Endothelial cell of umbilical vein (primary cell): ENCODE measurements around the gene EPHA5. TPM values are rescaled to one million over a fixed set of nuclear protein-coding genes. Genes with fewer than 3 reads are reported as not detected.

Experiments used
- BruUV-seq: library from RNA; stranded (reverse); fragments of 400-500 nt; replicated peaks from 2 replicates; lab custom pipeline; 2021; lab: Mats Ljungman, UMichigan
- CTCF ChIA-PET: fragments of 300-600, 350-600 bp; sonication (Branson Sonifier 250); formaldehyde crosslinking; loops from one replicate; lab custom pipeline; 2021; ENCODE audit warnings: antibody characterized with exemption, inconsistent platforms; lab: Charles Lee
- POLR2A ChIA-PET: fragments of 300-600, 350-600 bp; sonication (Branson Sonifier 250); formaldehyde crosslinking; loops from one replicate; lab custom pipeline; 2021; ENCODE audit warnings: antibody characterized with exemption, inconsistent platforms; lab: Charles Lee
- DNase-seq: peaks from one replicate; pipeline ENCODE4 v3.0.0-alpha.2; 2011; ENCODE audit warnings: low read depth, low spot score
- FAIRE-seq: peaks from 2 replicates; lab custom pipeline; 2011; peaks lifted over from hg19 to GRCh38; lab: Jason Lieb, UNC
- H2AFZ ChIP-seq: 2 replicates; pipeline ENCODE4 v1.6.0; 2012; ENCODE audit warnings: low read depth, low read length, control low read depth, inconsistent platforms
- H3K27ac ChIP-seq: 2 replicates; pipeline ENCODE4 v1.5.1; 2011; ENCODE audit warnings: low read depth, mild to moderate bottlenecking, control low read depth, low read length, moderate library complexity; ENCODE audit not compliant: insufficient read depth
- H3K27me3 ChIP-seq, 2 experiments: 2 replicates each; pipeline versions ENCODE4 v1.6.0 to v1.6.1; 2011; ENCODE audit warnings: low read length in 2 of 2, mixed read lengths in 1 of 2; ENCODE audit not compliant: control insufficient read depth in 2 of 2, insufficient read depth in 2 of 2
- H3K36me3 ChIP-seq, 2 experiments: 2 replicates in 1 of 2; 3 replicates in 1 of 2; pipeline ENCODE4 v1.5.1; 2011; ENCODE audit warnings: low read length in 2 of 2, mild to moderate bottlenecking in 1 of 2, moderate library complexity in 1 of 2; ENCODE audit not compliant: control insufficient read depth in 2 of 2, insufficient read depth in 2 of 2; ENCODE audit errors: extremely low read depth in 1 of 2
- H3K4me1 ChIP-seq: 3 replicates; pipeline ENCODE4 v1.5.1; 2011; ENCODE audit warnings: mild to moderate bottlenecking, low read length; ENCODE audit not compliant: control insufficient read depth, insufficient read depth; ENCODE audit errors: extremely low read depth
- H3K4me2 ChIP-seq: 2 replicates; pipeline ENCODE4 v1.6.1; 2011; ENCODE audit warnings: low read length, control low read depth, mixed read lengths; ENCODE audit not compliant: insufficient read depth
- H3K4me3 ChIP-seq, 3 experiments: fragments of 200-600 bp in 1 of 3; sonication (generic), shearing (Covaris generic) in 1 of 3; replicated peaks in 1 of 3; 2 replicates each; pipeline ENCODE4 v1.5.1; 2011 to 2016; ENCODE audit warnings: control low read depth in 3 of 3, low read length in 3 of 3, mild to moderate bottlenecking in 2 of 3, inconsistent platforms in 1 of 3, low read depth in 1 of 3, moderate library complexity in 1 of 3; ENCODE audit not compliant: insufficient read depth in 1 of 3
- H3K79me2 ChIP-seq: 2 replicates; pipeline ENCODE4 v1.6.0; 2012; ENCODE audit warnings: low read length, inconsistent platforms; ENCODE audit not compliant: control insufficient read depth, insufficient read depth
- H3K9ac ChIP-seq: replicated peaks from 2 replicates; pipeline ENCODE3; 2011; ENCODE audit warnings: low read length, control low read depth; ENCODE audit not compliant: insufficient read depth; ENCODE audit errors: extremely low read depth
- H3K9me1 ChIP-seq: replicated peaks from 3 replicates; pipeline ENCODE4 v1.6.0; 2011; ENCODE audit warnings: mild to moderate bottlenecking, low read length; ENCODE audit not compliant: control insufficient read depth, insufficient read depth; ENCODE audit errors: extremely low read depth
- H3K9me3 ChIP-seq: replicated peaks from 2 replicates; pipeline ENCODE4 v1.5.1; 2012; ENCODE audit warnings: low read length, inconsistent platforms; ENCODE audit not compliant: control insufficient read depth, insufficient read depth
- H4K20me1 ChIP-seq: replicated peaks from 2 replicates; pipeline ENCODE3; 2011; ENCODE audit warnings: mild to moderate bottlenecking, low read length; ENCODE audit not compliant: control insufficient read depth, insufficient read depth; ENCODE audit errors: extremely low read depth
- CTCF ChIP-seq, 2 donors: IDR thresholded peaks; 1 replicate in 1 of 2; 2 replicates in 1 of 2; pipeline ENCODE4 v1.5.1; 2011; ENCODE audit warnings: low read length in 2 of 2, mild to moderate bottlenecking in 2 of 2, moderate library complexity in 2 of 2, control low read depth in 1 of 2, inconsistent platforms in 1 of 2, low read depth in 1 of 2; ENCODE audit not compliant: insufficient read depth in 1 of 2; ENCODE audit errors: extremely low read depth in 1 of 2
- EZH2 ChIP-seq: IDR thresholded peaks from 2 replicates; pipeline ENCODE4 v1.6.1; 2012; ENCODE audit warnings: borderline replicate concordance, low read depth, mild to moderate bottlenecking, moderate library complexity, low read length, inconsistent platforms; ENCODE audit not compliant: severe bottlenecking
- FOS ChIP-seq: IDR thresholded peaks from 2 replicates; pipeline ENCODE4 v1.6.1; 2011; ENCODE audit warnings: mild to moderate bottlenecking, low read length, moderate library complexity, borderline replicate concordance; ENCODE audit not compliant: insufficient read depth
- GATA2 ChIP-seq: IDR thresholded peaks from 2 replicates; pipeline ENCODE4 v1.7.0; 2011; ENCODE audit warnings: low read depth, mild to moderate bottlenecking, moderate library complexity, mixed read lengths, low read length; ENCODE audit not compliant: insufficient read length, insufficient read depth
- JUN ChIP-seq: IDR thresholded peaks from 2 replicates; pipeline ENCODE4 v1.6.1; 2011; ENCODE audit warnings: borderline replicate concordance, low read depth; ENCODE audit not compliant: insufficient read length, insufficient read depth
- MAX ChIP-seq: IDR thresholded peaks from 2 replicates; pipeline ENCODE4 v1.6.1; 2011; ENCODE audit not compliant: insufficient read depth, insufficient read length
- MYC ChIP-seq: IDR thresholded peaks from one replicate; pipeline ENCODE4 v1.6.1; 2011; ENCODE audit warnings: mild to moderate bottlenecking, low read depth, low read length
- POLR2A ChIP-seq: IDR thresholded peaks from 2 replicates; pipeline ENCODE4 v1.6.1; 2012; ENCODE audit warnings: low read depth, mild to moderate bottlenecking, control low read depth, low read length
- POLR2AphosphoS5 ChIP-seq: IDR thresholded peaks from 2 replicates; pipeline ENCODE4 v1.6.1; 2012; ENCODE audit warnings: low read depth, mild to moderate bottlenecking, control low read depth, low read length, moderate library complexity; ENCODE audit not compliant: insufficient read depth
- dilution Hi-C: fragments of 300-500 bp; cut with MboI; formaldehyde crosslinking; loops from one replicate; pipeline ENCODE4 v1.15.0; 2019; ENCODE audit warnings: low sequenced_read_pairs; ENCODE audit not compliant: extremely low pct_ligation_motif_present
- intact Hi-C: fragments of 100-400 bp; cut with micrococcal nuclease; formaldehyde crosslinking; loops from one replicate; pipeline ENCODE4 v1.10.0; 2022
- polyA plus RNA-seq, 4 experiments: library from polyadenylated mRNA; depleted of rRNA in 3 of 4; stranded (reverse) in 3 of 4; unstranded in 1 of 4; fragments of >200 nt; gene quantifications; 2 replicates each; pipeline versions ENCODE4 v1.2.1 to v1.2.3, GENCODE V29; 2011 to 2012; ENCODE audit warnings: missing spikeins in 1 of 4
- total RNA-seq: library from RNA; stranded (reverse); gene quantifications from 2 replicates; pipeline ENCODE4 v1.2.3, GENCODE V29; 2021

EPHA5 gene
- total and polyA plus RNA-seq, 2 donors (not counting 3 experiments of a cell fraction or from before 2014, with no cell fraction given), result 0.31 to 0.39 TPM

- ChIA-PET CTCF (no interaction called here), POLR2A (no interaction called here)
- intact Hi-C loops, result no loop called here
- H3K9me3 ChIP-seq, result no peaks in the 10 kb centered on the region
- H3K4me3 ChIP-seq, result no peak overlapping the region
- no peak overlapping the region for H3K4me2 ChIP-seq
- H3K4me1 ChIP-seq, result peaks cover 6% of the 10 kb centered on the region
- no TSS peak for BruUV-seq
- H3K27ac ChIP-seq, result peak overlapping the region; percentile 18
- H3K79me2 ChIP-seq, result no peaks in the 10 kb centered on the region
- no peaks in the 10 kb centered on the region for H3K36me3 ChIP-seq
- FAIRE-seq (peak; percentile 82), DNase-seq (peak; percentile 62)
- peak overlapping the region; percentile 16 for H3K9ac ChIP-seq
- no peak overlapping the region for H2AFZ ChIP-seq
- no peaks in the 10 kb centered on the region for H3K9me1 ChIP-seq
- no peak for TF ChIP-seq POLR2A
- TF ChIP-seq FOS, result peak; percentile 76
- no peak for TF ChIP-seq MAX
- no peak for TF ChIP-seq EZH2
- TF ChIP-seq CTCF (IDR thresholded peaks at IDR 0.05; ENCODE audit: extremely low read depth in 1 of 2, insufficient read depth in 1 of 2, low read depth in 1 of 2, low read length in 2 of 2), result no peak
- TF ChIP-seq JUN, result peak; percentile 79
- peak; percentile 74 for TF ChIP-seq GATA2
- no peak for TF ChIP-seq POLR2AphosphoS5
- no peak for TF ChIP-seq MYC
- H4K20me1 ChIP-seq, result no peaks in the 10 kb centered on the region
- H3K27me3 ChIP-seq, result no peaks in the 10 kb centered on the region
- dilution Hi-C loops, result no loop called here
These were observed 46.8 kb downstream of the EPHA5 start for GRCh38 chr4:65623506-65623905.
